SKM-1 treated with dmso at 0.1 percent for 144 hours (cell line): ENCODE measurements around the gene TAF5.
"Not testable (repeated sequence)": the region's sequence is repeated elsewhere in the genome, so short reads cannot be mapped to it uniquely, and the experiment has no call there.

Experiments
- DNase-seq: peaks from one replicate; lab custom pipeline; 2025; ENCODE audit not compliant: unreplicated experiment; lab: John Stamatoyannopoulos, UW

Gene TAF5

DNA sequence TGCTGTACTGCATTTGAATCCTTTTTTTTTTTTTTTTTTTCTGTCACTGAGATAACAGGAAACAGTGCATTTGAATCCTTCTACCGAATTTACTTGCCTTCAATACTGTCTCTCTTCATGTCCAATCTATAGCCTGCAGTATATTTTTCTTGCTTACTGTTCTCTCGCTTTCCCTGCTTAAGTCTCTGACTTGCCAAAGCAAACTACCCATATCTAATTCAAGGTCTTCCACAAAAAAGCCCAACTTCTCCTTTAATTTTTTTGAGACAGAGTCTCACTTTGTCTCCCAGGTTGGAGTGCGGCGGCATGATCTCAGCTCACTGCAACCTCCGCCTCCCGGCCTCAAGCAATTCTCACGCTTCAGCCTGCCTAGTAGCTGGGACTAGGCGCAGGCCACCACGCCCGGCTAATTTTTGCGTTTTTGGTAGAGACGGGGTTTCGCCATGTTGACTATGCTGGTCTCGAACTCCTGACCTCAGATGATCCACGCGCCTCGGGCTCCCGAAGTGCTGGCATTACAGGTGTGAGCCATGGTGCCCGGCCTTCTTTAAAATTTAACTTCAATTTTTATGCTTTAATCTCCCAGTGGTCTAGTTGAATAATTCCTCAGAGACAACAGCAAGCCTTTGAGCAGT is 29.5 kb downstream of the TAF5 start:
- DNase-seq = no peak

DNA sequence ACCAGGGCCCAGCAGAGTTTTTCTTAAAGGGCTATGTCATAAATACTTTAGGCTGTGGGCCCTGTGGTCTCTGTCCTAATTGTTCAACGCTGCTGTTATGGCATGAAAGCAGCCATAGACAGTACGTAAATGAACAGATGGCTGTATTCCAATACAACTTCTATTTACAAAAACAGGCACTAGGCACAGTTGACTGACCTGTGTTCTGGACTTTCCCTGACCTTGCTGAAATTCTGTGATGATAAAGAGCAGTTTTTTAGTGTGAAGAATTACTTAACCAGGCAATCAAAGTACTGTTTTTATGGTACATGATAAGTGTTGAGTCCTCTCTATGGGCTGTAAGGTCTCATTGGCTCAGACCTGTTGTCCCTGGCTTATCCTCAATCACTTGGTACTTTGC is 45.8 kb downstream of the TAF5 start:
- DNase-seq = no peak

DNA sequence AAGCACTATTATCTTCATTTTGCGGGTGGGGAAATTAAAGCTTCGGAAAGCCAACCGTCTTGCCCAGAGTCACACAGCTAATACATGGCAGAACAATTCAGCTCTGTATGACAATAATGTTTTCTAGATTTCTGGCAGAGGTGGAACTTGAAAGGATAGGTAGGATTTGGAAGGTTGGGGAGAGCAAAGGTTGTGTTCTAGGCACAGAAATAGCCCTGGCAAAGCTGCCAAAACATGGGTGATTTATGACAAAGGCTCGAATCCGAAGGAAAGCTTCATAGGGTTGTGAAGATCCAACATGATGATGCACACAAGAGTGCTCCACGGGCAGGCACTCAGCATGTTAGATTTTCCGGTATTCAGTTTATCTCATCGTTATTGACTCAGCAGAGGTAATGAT is 47.8 kb downstream of the TAF5 start:
- DNase-seq = no peak

DNA sequence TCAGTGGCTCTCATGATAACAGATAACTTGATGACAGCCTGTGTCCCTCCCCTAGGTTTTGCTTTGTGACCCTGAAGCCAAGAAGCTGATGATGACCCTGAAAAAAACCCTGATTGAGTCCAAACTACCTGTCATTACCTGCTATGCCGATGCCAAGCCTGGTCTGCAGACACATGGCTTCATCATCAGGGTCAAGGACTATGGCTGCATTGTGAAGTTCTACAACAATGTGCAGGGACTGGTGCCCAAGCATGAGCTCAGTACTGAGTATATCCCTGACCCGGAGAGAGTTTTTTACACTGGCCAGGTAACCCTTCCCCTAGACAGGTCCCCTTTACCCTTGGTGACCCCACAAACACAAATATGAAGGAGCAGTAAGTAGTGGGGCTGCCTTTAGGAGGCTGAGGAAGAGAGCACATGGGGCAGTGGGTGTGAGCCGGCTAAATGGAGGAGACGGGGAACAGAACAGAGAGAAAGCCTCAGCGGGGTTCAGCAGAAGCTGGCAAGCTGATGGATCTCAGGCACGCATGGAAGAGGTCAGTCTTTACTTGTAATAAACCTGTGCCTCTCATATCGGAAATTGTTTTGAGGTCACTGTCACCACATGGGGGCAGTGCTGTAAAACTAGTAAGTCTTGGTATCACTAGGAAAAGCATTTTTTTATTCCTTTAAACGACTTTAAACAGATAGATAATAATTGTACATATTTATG is 48.8 kb downstream of the TAF5 start:
- peak; percentile 22 for DNase-seq

DNA sequence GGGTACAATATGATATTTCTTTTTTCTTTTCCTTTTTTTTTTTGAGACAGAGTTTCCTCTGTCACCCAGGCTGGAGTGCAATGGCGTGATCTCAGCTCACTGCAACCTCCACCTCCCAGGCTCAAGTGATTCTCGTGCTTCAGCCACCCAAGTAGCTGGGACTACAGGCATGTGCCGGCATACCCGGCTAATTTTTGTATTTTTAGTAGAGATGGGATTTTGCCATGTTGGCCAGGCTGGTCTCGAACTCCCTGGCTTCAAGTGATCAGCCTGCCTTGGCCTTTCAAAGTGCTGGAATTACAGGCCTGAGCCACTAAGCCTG is 49.3 kb downstream of the TAF5 start:
- DNase-seq = not testable (repeated sequence)

DNA sequence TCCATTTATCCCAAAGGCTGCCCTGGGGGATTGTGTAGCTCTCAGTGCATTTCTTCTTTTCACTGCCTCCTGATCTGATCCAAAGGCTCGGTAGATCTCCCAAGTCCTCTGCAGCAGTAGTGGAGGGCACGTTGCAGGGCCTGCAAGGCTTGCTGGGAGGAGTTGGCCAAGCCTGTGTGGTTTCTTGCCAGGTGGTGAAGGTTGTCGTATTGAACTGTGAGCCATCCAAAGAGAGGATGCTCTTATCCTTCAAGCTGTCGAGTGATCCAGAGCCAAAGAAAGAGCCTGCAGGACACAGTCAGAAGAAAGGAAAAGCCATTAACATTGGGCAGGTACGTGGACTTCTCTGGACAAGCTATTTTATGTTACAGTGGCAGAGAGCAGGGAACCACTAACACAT is 49.8 kb downstream of the TAF5 start:
- no peak for DNase-seq

DNA sequence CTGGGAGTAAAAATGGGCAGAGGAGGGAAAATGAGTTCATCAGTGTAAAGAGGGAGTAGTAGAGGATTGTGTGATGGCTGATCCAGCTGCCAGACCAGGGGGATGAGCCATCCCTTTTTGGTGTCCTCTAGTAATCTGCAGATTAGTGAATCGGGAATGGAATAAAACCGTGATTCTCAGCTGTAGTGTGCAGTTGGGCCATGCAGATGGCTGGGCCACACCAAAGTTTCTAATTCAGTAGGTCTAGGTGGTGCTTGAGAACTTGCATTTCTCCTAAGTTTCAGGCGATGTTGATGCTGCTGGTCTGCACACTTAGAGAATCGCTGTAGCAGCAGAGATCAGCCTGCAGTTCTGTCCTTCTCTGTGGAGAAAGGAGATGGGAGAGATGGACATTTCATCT is 51.3 kb downstream of the TAF5 start:
- DNase-seq = no peak

DNA sequence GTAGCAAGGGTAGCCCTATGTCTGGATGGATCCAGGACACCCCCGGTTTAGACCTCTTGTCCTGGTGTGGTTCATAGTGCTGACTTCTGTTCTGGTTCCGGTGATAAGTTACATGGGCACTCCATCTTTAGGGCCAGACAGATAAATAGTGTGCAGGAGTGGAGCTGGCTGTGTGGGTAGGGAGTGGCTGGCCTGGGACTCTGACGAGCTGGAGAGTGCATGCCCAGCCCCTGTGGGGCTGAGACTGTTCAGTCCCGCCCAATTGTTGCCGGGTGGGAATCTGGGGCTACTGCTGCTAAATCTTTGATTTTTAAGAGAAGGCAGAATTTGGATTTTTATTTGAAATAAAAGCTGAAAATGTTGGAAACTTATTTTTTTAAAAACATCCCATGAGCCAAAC is 56.0 kb downstream of the TAF5 start:
- no peak for DNase-seq

DNA sequence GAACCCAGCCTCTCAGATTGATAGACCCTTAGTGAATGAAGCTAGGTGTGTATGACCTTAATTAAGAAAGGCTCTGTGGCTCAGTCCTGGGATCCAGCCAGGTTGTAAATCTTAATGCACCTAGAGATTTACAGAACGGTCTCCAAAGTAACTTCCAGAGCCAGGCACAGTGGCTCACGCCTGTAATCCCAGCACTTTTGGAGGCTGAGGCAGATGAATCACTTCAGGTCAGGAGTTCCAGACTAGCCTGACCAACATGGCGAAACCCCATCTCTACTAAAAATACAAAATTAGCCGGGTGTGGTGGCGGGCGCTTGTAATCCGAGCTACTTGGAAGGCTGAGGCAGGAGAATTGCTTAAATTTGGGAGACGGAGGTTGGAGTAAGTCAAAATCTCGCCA is 60.1 kb downstream of the TAF5 start:
- DNase-seq = no peak

DNA sequence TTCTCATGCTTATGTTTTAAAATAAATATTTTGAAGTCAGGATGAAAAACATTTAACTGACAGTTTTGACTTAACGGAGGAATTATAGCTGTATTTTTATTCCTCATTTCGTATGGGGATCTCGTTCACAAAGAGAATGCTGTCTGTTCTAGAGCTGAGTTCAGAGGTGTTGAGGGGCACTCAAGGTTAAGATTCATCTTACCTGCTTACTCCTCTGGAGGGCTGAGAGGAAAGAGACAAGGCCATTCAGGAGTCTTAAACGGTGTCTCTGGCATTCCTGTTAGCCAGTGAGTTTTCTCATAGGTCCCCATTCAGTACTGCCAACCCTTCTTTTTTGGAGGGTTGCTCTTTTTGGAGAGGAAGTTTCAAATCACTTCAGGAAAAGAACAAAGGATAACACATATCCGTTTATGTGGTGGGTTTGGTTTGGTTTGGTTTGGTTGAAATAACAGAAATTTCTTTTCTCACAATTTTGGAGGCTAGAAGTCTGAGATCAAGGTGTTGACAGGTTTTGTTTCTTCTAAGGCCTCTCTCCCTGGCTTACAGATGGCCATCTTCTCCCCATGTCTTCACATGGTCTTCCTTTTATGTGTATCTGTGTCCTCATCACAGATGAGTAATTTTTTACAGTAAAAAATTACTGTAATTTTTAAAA is 61.3 kb downstream of the TAF5 start:
- DNase-seq = no peak

DNA sequence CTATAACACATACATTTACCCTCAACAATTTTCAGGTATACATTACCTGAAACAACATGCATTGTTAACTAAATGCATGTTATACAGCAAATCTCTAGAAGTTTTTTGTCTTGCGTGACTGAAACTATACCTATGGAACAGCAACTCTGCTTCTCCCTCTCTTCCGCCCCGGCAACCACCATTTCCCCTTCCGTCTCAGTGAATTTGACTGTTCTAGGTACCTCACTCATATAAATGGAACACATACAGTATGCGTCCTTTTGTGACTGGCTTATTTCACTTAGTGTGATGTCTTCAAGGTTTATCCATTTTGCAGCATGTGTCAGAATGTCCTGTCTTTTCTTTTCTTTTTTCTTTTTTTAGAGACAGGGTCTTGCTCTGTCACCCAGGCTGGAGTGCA is 61.9 kb downstream of the TAF5 start:
- no peak for DNase-seq

DNA sequence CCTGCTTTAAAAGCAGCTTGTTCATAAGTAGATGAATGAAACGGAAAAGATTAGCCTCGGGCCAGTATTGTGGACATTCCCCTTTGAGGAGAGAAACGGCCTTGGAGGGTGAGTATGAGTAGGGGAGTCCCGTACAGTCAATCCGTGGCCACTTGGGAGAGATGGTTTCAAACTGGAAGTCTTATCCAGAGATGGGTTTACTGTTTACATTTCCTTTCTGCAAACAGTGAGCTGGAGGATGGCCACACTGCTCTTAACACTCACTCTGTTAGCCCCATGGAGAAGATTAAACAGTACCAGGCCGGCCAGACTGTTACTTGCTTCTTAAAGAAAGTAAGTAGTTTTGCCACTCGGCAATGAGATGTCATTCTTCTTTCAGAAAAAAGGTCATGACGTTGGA is 64.1 kb downstream of the TAF5 start:
- DNase-seq = no peak

DNA sequence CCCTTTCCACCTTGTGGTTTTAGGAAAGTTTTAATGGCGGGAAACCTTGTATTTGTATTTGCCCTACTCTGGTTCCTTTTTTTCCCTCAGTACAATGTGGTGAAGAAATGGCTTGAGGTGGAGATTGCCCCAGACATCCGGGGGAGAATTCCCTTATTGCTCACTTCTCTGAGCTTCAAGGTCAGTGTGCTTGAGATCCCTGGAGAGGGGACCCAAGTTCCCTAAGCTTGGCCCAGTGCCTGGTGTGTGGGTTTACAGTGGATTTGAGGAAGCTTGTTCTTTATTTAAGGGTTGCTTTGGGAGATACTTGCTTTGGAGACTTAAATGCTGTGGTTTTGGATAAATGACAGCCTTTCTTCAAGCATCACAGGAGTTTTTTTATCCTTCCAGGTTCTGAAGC is 66.1 kb downstream of the TAF5 start:
- peak; percentile 62 for DNase-seq
